SK-N-SH treated with all-trans-retinoic acid at 6 μM for 48 hours (cell line): ENCODE measurements around the gene DIPK1A.

Experiments used
- ARNTL ChIP-seq: fragments of 450-650 bp; formaldehyde crosslinking; IDR thresholded peaks from 2 replicates; pipeline ENCODE4 v1.5.0; 2020; ENCODE audit warnings: low read depth, mild to moderate bottlenecking, moderate library complexity, borderline replicate concordance
- CSDC2 ChIP-seq: fragments of 250-450 bp; sonication (Bioruptor Pico); IDR thresholded peaks from 2 replicates; pipeline ENCODE4 v1.5.0; 2020; ENCODE audit warnings: mild to moderate bottlenecking, moderate library complexity
- ESRRG ChIP-seq: fragments of 250-450 bp; sonication (Bioruptor Pico); IDR thresholded peaks from 2 replicates; pipeline ENCODE4 v1.6.1; 2021; ENCODE audit warnings: mild to moderate bottlenecking
- ISL1 ChIP-seq: fragments of 250-450 bp; sonication (Bioruptor Pico); IDR thresholded peaks from 2 replicates; pipeline ENCODE4 v2.1.2; 2022; ENCODE audit warnings: mild to moderate bottlenecking, moderate library complexity
- OSR1 ChIP-seq: fragments of 250-450 bp; sonication (Bioruptor Pico); IDR thresholded peaks from 2 replicates; pipeline ENCODE4 v1.8.0; 2022; ENCODE audit warnings: moderate library complexity, mild to moderate bottlenecking, inconsistent platforms
- PATZ1 ChIP-seq: fragments of 250-450 bp; sonication (Bioruptor Pico); IDR thresholded peaks from 2 replicates; pipeline ENCODE4 v1.8.0; 2020; ENCODE audit warnings: mild to moderate bottlenecking, moderate library complexity, borderline replicate concordance
- RARB ChIP-seq: fragments of 250-450 bp; sonication (Bioruptor Pico); IDR thresholded peaks from 2 replicates; pipeline ENCODE4 v1.8.0; 2021; ENCODE audit warnings: mild to moderate bottlenecking, moderate library complexity
- SNAI2 ChIP-seq: fragments of 250-450 bp; sonication (Bioruptor Pico); IDR thresholded peaks from 2 replicates; pipeline ENCODE4 v1.5.0; 2020; ENCODE audit warnings: mild to moderate bottlenecking, moderate library complexity
- TCF4 ChIP-seq: fragments of 250-450 bp; sonication (Bioruptor Pico); IDR thresholded peaks from 2 replicates; pipeline ENCODE4 v1.8.0; 2021; ENCODE audit warnings: mild to moderate bottlenecking, moderate library complexity, borderline replicate concordance
- TSHZ2 ChIP-seq: fragments of 250-450 bp; sonication (Bioruptor Pico); IDR thresholded peaks from 2 replicates; pipeline ENCODE4 v1.5.0; 2020; ENCODE audit warnings: mild to moderate bottlenecking, moderate library complexity
- ZC3H10 ChIP-seq: fragments of 250-450 bp; sonication (Bioruptor Pico); IDR thresholded peaks from 2 replicates; pipeline ENCODE4 v1.5.1; 2021; ENCODE audit warnings: mild to moderate bottlenecking, moderate library complexity
- ZFP3 ChIP-seq: fragments of 250-450 bp; sonication (Bioruptor Pico); IDR thresholded peaks from 2 replicates; pipeline ENCODE4 v1.5.0; 2020; ENCODE audit warnings: mild to moderate bottlenecking, moderate library complexity
- ZFP30 ChIP-seq: fragments of 450-650 bp; formaldehyde crosslinking; IDR thresholded peaks from 2 replicates; pipeline ENCODE4 v1.5.0; 2022; ENCODE audit warnings: mild to moderate bottlenecking, moderate library complexity

DNA sequence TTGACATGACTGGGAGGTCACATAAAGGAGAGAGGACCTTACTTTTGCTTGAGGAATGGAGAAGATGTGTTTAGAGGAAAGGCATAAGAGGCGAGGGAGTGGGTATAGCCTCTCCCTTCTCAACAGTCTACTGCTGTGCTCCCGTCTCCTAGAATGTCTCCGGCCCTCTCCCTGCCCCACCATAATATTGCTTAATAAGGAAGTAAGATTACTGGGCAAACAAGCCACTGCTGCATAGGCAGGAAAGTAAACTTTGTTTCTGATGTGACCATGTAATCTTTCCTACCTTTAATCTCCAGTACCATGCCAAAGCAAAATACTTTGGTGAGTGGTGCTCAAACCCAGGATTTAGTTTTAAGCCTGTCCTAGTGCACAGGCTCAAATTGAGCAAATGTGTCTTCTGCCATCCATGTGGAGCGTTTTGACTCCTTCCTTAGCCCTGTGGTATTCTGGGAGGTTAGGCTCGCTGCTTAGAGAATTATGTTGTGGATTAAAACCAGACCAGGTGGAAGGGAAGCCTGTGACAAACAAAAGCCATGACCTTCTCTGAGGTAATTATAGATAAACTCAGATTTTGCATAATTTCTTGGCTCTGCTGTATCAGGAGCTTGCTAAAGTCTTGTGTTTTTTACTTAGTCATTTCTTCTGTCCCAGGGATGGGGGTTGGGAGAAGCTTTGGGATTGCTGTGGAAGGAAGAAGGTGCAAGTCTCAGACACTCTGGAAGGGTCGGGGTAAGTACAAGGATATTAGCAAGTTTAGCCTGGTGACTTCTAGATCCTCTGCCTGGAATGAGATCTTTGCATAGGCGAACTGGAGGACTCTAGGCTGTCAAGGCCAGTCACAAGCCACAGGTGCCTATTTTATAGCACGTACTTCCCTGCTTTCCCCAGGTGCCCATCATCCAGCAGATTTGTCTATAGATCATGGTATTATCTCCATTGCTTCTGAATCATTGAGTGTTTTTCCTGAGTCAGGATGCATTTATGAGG is 34.5 kb upstream of the DIPK1A start:
- TF ChIP-seq ISL1 (CRISPR knock-in tag) (no peak), RARB (CRISPR knock-in tag) (no peak), OSR1 (no peak), ZFP30 (no peak), TSHZ2 (no peak), ESRRG (no peak), PATZ1 (CRISPR knock-in tag) (no peak), SNAI2 (no peak), TCF4 (no peak), ZFP3 (no peak), CSDC2 (CRISPR knock-in tag) (no peak), ARNTL (no peak), ZC3H10 (CRISPR knock-in tag) (no peak)
